HG02884 (cell line): ENCODE results near the gene BPIFB2.
"Not testable (repeated sequence)": the region's sequence is repeated elsewhere in the genome, so short reads cannot be mapped to it uniquely, and the experiment has no call there.

Experiments
- ATAC-seq: cut with Tn5 transposase; IDR thresholded peaks from one replicate; pipeline ENCODE4 v1.9.1; 2021; ENCODE audit warnings: mild to moderate bottlenecking, moderate library complexity; ENCODE audit not compliant: unreplicated experiment

BPIFB2 gene

GRCh38 chr20:33007376-33008335, at the start of gene BPIFB2:
Gene BPIFB2 (plus strand): TSS chr20:33007704. CDS start chr20:33008575, 871 bp downstream.
- ATAC-seq, result no peak

DNA sequence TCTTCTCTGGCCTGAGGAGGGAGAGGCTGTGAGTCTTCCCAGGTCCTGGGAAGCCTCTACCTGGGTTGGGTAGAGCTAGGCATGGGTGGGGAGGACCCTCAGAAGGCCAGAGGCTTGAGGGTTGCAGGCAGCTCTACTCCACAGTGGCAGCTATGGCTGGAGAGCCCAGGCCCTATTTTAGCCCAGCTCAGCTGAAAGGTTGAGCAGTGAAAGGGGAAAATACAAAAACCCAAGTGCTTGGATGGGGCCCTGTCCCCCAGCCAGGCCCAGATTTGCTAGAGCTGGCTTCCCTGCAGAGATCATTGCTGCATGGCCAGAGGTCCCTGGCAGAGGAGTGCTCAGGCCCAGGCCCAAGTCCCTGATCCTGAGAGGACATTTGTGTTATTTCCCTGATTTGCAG, 48.9 kb upstream of the BPIFB2 start:
- no peak for ATAC-seq

DNA sequence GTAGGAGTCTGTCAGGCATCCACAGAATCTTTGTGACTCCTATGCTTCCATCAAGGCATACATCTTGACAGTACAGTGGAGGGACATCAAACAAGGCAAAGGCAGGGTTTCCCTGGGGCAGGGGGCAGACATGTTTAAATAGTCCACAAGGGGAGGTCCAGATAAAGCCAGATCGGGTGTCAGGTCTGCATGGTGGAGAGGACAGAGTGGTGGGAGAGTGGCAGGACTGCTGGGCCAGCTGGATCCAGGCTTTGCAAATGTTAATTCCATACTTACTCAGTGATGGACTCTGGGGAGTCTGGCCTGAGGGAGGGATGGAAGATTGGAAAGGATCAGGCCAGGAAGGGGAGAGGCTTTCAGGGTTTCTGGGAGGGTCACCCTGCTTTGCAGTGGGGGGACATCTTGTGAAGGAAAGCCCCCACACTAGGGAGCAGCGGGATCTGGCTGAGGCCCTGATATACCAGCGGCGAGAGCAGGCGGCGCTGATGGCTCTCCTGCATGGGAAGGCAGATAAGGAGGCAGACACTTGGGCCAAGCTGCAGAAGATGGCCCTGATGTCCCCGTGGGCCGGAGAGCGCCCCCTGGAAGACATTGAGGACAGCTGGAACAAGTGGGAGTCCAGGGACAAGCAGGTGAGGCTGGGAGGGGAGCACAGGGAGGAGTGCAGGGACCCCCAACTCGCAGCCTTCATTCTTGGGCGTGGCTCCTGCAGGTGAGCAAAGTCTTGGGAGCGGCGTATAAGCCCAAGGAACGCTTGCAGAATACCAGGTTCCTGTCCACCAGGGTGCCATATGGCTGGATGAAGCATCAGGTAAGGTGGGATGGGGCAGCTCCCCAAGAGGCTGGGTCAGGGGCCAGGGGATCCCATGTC, 47.9 kb upstream of the BPIFB2 start:
- no peak for ATAC-seq

DNA sequence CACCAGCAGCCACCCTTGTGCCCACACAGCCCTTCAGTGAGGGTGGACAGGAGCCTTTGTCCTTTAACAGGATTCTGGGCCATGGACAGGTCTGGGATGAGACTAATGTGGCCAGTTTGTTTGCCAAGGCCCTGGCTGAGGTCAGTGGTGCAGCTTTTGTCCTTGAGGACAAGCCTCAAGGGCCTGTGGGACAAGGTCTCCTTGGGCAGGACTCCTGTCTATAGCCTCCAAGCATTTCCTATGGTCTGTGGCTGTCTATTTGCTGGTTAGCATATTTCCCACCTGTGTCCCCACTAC, 47.3 kb upstream of the BPIFB2 start:
- ATAC-seq, result no peak

- no peak for ATAC-seq
These were observed 46.4 kb upstream of the BPIFB2 start for GRCh38 chr20:32960849-32961731.

GRCh38 chr20:32962053-32962452, 45.5 kb upstream of the BPIFB2 start:
- no peak for ATAC-seq

- not testable (repeated sequence) for ATAC-seq
These were observed 44.9 kb upstream of the BPIFB2 start for GRCh38 chr20:32962646-32963045.

DNA sequence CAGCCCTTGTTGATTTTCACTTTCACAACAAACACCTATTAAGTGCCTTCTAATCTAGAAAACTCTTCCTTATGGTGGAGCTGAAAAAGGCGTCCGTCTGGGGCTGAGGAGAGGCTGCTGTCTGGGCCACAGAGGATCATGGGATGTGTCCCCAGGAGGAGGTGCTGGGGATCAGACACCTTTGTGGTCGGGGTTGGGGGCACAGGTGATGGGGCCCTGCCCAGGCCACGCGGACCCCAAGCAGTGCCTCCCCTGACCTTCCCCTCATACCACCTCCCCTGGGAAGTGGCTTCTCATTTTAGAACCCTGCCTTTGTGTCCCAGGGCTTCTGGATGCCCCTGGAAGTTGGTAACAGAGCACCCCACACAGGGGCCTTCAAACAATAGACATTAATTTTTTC, 44.3 kb upstream of the BPIFB2 start:
- ATAC-seq, result no peak

DNA sequence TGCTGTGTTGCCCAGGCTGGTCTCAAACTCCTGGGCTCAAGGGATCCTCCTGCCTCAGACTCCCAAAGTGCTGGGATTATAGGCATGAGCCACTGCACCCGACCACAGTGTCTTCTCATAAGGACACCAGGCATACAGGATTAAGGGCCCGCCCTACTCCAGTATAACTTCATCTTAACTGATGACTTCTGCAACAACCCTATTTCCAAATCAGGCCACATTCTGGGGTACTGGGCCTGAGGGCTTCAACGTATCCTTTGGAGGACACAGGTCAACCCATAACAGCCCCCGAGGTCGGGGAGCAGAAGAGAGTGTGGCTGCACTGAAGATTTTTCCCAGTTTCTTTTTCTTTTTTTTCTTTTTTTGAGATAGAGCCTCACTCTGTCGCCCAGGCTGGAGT, 42.9 kb upstream of the BPIFB2 start:
- ATAC-seq, result no peak

DNA sequence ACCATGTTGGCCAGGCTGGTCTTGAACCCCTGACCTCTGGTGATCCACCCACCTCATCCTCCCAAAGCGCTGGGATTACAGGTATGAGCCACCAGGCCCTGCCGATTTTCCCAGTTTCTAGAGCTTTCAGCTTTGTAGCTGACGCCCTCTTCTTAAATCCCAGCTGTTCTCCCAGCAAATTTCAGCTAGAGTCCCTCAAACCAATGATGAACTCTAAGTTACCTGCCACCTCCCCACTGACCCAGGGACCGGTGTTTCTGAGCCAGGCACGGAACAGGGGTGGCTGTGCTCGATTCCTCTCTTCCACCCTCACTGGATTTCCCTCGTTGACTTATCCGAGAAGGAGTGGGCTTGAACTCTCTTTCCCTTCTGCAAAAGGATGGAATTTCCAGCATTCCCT, 42.4 kb upstream of the BPIFB2 start:
- no peak for ATAC-seq

DNA sequence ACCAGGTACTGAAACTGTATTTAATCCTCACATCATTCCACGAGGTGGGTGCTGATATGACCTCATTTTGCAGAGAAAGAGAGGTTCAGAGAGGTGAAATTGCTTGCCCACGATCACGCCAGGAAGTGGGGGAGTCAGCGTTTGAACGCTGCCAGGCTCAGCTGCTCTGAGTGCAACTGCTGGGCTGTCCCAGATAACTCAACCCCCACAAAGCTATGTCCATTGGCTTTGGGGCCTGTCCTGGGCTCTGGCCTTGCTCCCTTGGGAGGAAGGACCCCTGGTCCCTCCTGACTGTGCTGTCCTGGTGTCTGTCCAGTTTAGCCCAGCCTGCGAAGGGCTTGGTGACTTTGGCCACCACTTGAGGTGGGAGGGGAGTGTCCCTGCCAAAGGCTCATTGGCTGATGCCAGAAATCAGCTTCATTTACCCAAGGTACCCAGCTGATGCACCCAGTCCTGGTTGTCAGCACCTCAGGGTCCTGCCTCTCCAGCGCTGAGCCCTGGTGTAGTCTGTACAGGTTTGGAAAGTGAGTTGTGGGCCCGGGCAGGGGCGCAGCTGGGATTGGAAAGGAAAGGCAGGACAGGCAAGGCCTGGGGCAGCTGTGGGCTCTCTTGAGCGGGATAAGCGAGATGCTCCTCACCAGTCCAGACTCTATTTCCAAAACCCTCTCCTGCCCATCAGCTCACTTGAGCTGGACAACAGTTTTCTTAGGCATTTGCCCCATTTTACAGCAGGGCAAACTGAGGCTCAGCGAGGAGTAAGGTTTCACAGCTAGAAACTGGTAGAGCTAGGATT, 41.7 kb upstream of the BPIFB2 start:
- ATAC-seq, result no peak

DNA sequence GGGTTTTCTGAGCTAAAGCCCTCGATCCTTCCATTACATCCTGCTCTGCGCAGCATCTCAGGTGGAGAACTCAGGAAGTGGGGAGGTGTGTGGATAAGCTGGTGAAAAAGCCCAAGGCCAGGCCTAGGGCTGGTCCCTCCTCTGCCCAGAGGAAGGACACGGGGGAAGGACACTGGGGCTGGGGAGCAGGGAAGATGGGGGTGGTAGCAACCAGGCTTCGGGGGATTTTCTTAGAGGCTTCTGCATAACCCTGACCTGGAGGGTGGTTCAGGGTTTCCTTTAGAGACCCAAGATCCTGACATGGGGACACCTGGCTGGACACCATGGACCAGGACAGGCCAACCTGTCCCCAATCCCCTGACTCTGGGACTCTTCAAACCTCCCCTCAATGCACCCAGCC, 41.1 kb upstream of the BPIFB2 start:
- ATAC-seq, result no peak

GRCh38 chr20:32966881-32967781, 40.4 kb upstream of the BPIFB2 start:
- no peak for ATAC-seq

DNA sequence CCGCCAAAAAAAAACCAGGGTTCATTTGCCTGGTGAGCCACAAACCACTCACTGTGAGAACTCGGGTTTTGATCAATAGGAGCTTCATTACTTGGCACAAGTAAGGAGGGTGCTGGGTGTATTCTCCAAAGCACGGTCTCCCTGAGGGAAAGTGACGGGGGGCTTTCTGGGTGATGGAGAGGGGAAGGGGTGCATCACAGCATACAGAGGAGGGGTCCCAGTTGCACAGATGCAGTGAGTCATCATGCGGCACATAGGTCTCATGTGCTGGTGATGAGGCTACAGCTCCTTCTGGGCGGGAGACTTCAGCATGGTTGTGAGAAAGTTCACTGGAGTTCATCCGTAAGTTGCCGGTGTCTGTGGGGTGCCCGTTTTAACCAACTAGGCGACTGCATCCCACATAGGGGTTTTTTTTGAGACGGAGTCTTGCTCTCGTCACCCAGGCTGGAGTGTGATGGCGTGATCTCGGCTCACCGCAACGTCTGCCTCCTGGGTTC, 39.5 kb upstream of the BPIFB2 start:
- no peak for ATAC-seq

GRCh38 chr20:32968478-32969241, 38.8 kb upstream of the BPIFB2 start:
- ATAC-seq, result no peak

- ATAC-seq, result no peak
These were observed 38.0 kb upstream of the BPIFB2 start for GRCh38 chr20:32969356-32970114.
